ENCODE data around the gene KRT37.
"Not testable (repeated sequence)": the region's sequence is repeated elsewhere in the genome, so short reads cannot be mapped to it uniquely, and the experiment has no call there.

Gene KRT37

GRCh38 chr17:41380091-41380490, 44.3 kb downstream of the KRT37 start:
- not testable (repeated sequence) for H3K9ac ChIP-seq (ENCODE audit: low read depth, low read length); H3K4me1 ChIP-seq (ENCODE audit: control insufficient read depth, insufficient read depth, low read length); H3K36me3 ChIP-seq (ENCODE audit: control insufficient read depth, insufficient read depth, low read length); H3K27ac ChIP-seq (ENCODE audit: low read depth, low read length); H3K27me3 ChIP-seq (ENCODE audit: control insufficient read depth, insufficient read depth, low read length); H3K4me3 ChIP-seq (ENCODE audit: low read depth, low read length); H3K9me3 ChIP-seq (ENCODE audit: control insufficient read depth, insufficient read depth, low read length)

GRCh38 chr17:41377546-41377945, 46.8 kb downstream of the KRT37 start:
- 0 out of 2 replicates have a peak, but pooled peaks cover 4% of the 10 kb centered on the region for H3K4me1 ChIP-seq (ENCODE audit: control insufficient read depth, insufficient read depth, low read length)
- no peak overlapping the region for H3K4me3 ChIP-seq (ENCODE audit: low read depth, low read length)
- no peaks in the 10 kb centered on the region for H3K27me3 ChIP-seq (ENCODE audit: control insufficient read depth, insufficient read depth, low read length)
- H3K36me3 ChIP-seq (ENCODE audit: control insufficient read depth, insufficient read depth, low read length): no peaks in the 10 kb centered on the region
- no peak overlapping the region for H3K9ac ChIP-seq (ENCODE audit: low read depth, low read length)
- no peak overlapping the region for H3K27ac ChIP-seq (ENCODE audit: low read depth, low read length)
- H3K9me3 ChIP-seq (ENCODE audit: control insufficient read depth, insufficient read depth, low read length): no peaks in the 10 kb centered on the region

All from HUES48 (cell line).